Lung microvascular endothelial cell (primary cell): ENCODE results near the gene MRAP. TPM values are rescaled to one million over a fixed set of nuclear protein-coding genes. Genes with fewer than 3 reads are reported as not detected.
"Not testable (repeated sequence)": the region's sequence is repeated elsewhere in the genome, so short reads cannot be mapped to it uniquely, and the experiment has no call there.

Experiments used
- DNase-seq, 2 donors: peaks; one replicate each; pipeline versions ENCODE4 v3.0.0 to v3.0.0-alpha.2; 2010; ENCODE audit warnings: low read depth in 2 of 2
- total RNA-seq: library from RNA; depleted of rRNA; stranded (reverse); fragments of >200 nt; gene quantifications from 2 replicates; pipeline ENCODE4 v1.2.1, GENCODE V29; 2014

MRAP gene
- total RNA-seq, 1 donor from 2014 or later, result not detected

GRCh38 chr21:32299695-32300094, 1.0 kb downstream of the MRAP start:
- DNase-seq, result no peak

GRCh38 chr21:32300117-32300681, 1.5 kb downstream of the MRAP start:
- no peak for DNase-seq

- no peak for DNase-seq
Observed at GRCh38 chr21:32301596-32301995, 2.9 kb downstream of the MRAP start.

- DNase-seq, result no peak
Observed at GRCh38 chr21:32302560-32302959, 3.9 kb downstream of the MRAP start.

GRCh38 chr21:32303385-32303784, 4.7 kb downstream of the MRAP start:
- DNase-seq, result no peak

GRCh38 chr21:32304998-32305397, 6.3 kb downstream of the MRAP start:
- DNase-seq, result no peak

- peak; percentile 48 to 77 for DNase-seq
Observed at GRCh38 chr21:32306021-32306780, 7.5 kb downstream of the MRAP start.

- DNase-seq, result no peak
Observed at GRCh38 chr21:32307706-32308105, 9.1 kb downstream of the MRAP start.

- no peak for DNase-seq
Observed at GRCh38 chr21:32308696-32309095, 10.0 kb downstream of the MRAP start.

- DNase-seq, result no peak
Observed at GRCh38 chr21:32309906-32310460, 11.3 kb downstream of the MRAP start.

GRCh38 chr21:32310976-32311375, 12.3 kb downstream of the MRAP start:
- not testable (repeated sequence) for DNase-seq

- DNase-seq, result no peak
Observed at GRCh38 chr21:32311621-32312020, 13.0 kb downstream of the MRAP start.

GRCh38 chr21:32312326-32312725, 13.7 kb downstream of the MRAP start:
- no peak for DNase-seq

- no peak for DNase-seq
Observed at GRCh38 chr21:32312976-32313375, 14.3 kb downstream of the MRAP start.

- DNase-seq, result no peak
Observed at GRCh38 chr21:32314806-32315205, 16.2 kb downstream of the MRAP start.

- peak; percentile 20 to 59 for DNase-seq
Observed at GRCh38 chr21:32315511-32316281, 17.0 kb downstream of the MRAP start.

- no peak for DNase-seq
Observed at GRCh38 chr21:32316361-32317215, 17.9 kb downstream of the MRAP start.

- no peak for DNase-seq
Observed at GRCh38 chr21:32317726-32318125, 19.1 kb downstream of the MRAP start.

GRCh38 chr21:32319012-32319411, 20.4 kb downstream of the MRAP start:
- DNase-seq, result no peak

- no peak for DNase-seq
Observed at GRCh38 chr21:32320059-32320458, 21.4 kb downstream of the MRAP start.

GRCh38 chr21:32320726-32321125, 22.1 kb downstream of the MRAP start:
- no peak for DNase-seq
